Thoracic aorta (tissue), 2 donors: Measurements from ENCODE around the gene GRAP2. TPM values are rescaled to one million over a fixed set of nuclear protein-coding genes. Genes with fewer than 3 reads are reported as not detected.

ENCODE experiments used
- ATAC-seq: fragments of 150-250 bp; one replicate; pipeline ENCODE4 v1.8.0; 2017; ENCODE audit warnings: low read depth; ENCODE audit not compliant: insufficient number of reproducible peaks, low FRiP score
- DNase-seq: peaks from one replicate; pipeline ENCODE4 v3.0.0-alpha.2; 2020; ENCODE audit warnings: low spot score
- H3K27ac ChIP-seq, 2 donors: fragments of 200-600 bp; sonication (generic); 1 replicate in 1 of 2; 2 replicates in 1 of 2; pipeline ENCODE4 v1.5.1; 2016; ENCODE audit warnings: mild to moderate bottlenecking in 2 of 2, moderate library complexity in 2 of 2
- H3K27me3 ChIP-seq: fragments of 200-600 bp; sonication (generic); replicated peaks from 2 replicates; pipeline ENCODE4 v1.6.0; 2016; ENCODE audit warnings: mild to moderate bottlenecking; ENCODE audit not compliant: insufficient read depth
- H3K36me3 ChIP-seq: fragments of 200-600 bp; sonication (generic); one replicate; pipeline ENCODE4 v1.5.1; 2016
- H3K4me1 ChIP-seq, 2 donors: fragments of 200-600 bp; sonication (generic); 1 replicate in 1 of 2; 2 replicates in 1 of 2; pipeline versions ENCODE4 v1.5.1 to v1.6.0; 2016; ENCODE audit warnings: low read depth in 2 of 2, mild to moderate bottlenecking in 1 of 2; ENCODE audit not compliant: control insufficient read depth in 1 of 2
- H3K4me3 ChIP-seq: fragments of 200-600 bp; sonication (generic); 2 replicates; pipeline ENCODE4 v1.5.1; 2016; ENCODE audit warnings: mild to moderate bottlenecking
- H3K9me3 ChIP-seq: fragments of 200-600 bp; sonication (generic); 2 replicates; pipeline ENCODE4 v1.5.1; 2016
- CTCF ChIP-seq: fragments of 200-600 bp; sonication (generic); IDR thresholded peaks from one replicate; pipeline ENCODE4 v1.5.1; 2019; ENCODE audit warnings: antibody characterized with exemption
- total RNA-seq, 2 donors: library from RNA; depleted of rRNA; stranded (reverse); fragments of >200 nt; gene quantifications; one replicate each; pipeline versions ENCODE4 v1.1.0 to v1.2.3, GENCODE V29; 2016

The GRAP2 gene
- total RNA-seq, 2 donors from 2014 or later, result 1.8 TPM

- ATAC-seq (no peak), DNase-seq (no peak)
- no peaks in the 10 kb centered on the region for H3K4me1 ChIP-seq
- H3K36me3 ChIP-seq, result no peaks in the 10 kb centered on the region
- no peak overlapping the region for H3K4me3 ChIP-seq
- no peaks in the 10 kb centered on the region for H3K9me3 ChIP-seq
- no peak for TF ChIP-seq CTCF
- H3K27me3 ChIP-seq, result no peaks in the 10 kb centered on the region
- H3K27ac ChIP-seq, result no peak overlapping the region
Observed at GRCh38 chr22:39972641-39973040, 71.8 kb downstream of the GRAP2 start.

GRCh38 chr22:39973656-39974055 lies 72.8 kb downstream of the GRAP2 start:
- no peaks in the 10 kb centered on the region for H3K9me3 ChIP-seq
- ATAC-seq (no peak), DNase-seq (no peak)
- H3K4me3 ChIP-seq, result no peak overlapping the region
- no peaks in the 10 kb centered on the region for H3K4me1 ChIP-seq
- no peaks in the 10 kb centered on the region for H3K36me3 ChIP-seq
- no peak for TF ChIP-seq CTCF
- H3K27me3 ChIP-seq, result no peaks in the 10 kb centered on the region
- H3K27ac ChIP-seq, result no peak overlapping the region

GRCh38 chr22:39974065-39974464 lies 73.2 kb downstream of the GRAP2 start:
- no peak overlapping the region for H3K27ac ChIP-seq
- no peaks in the 10 kb centered on the region for H3K36me3 ChIP-seq
- H3K9me3 ChIP-seq, result no peaks in the 10 kb centered on the region
- no peak for DNase-seq
- no peak overlapping the region for H3K4me3 ChIP-seq
- H3K27me3 ChIP-seq, result no peaks in the 10 kb centered on the region
- TF ChIP-seq CTCF, result no peak
- ATAC-seq, result no peak
- H3K4me1 ChIP-seq, result no peaks in the 10 kb centered on the region

- no peak for TF ChIP-seq CTCF
- no peak overlapping the region for H3K27ac ChIP-seq
- DNase-seq, result no peak
- no peaks in the 10 kb centered on the region for H3K4me1 ChIP-seq
- H3K9me3 ChIP-seq, result no peaks in the 10 kb centered on the region
- no peaks in the 10 kb centered on the region for H3K36me3 ChIP-seq
- no peaks in the 10 kb centered on the region for H3K27me3 ChIP-seq
- no peak for ATAC-seq
- H3K4me3 ChIP-seq, result no peak overlapping the region
Observed at GRCh38 chr22:39979048-39979447, 78.2 kb downstream of the GRAP2 start.

- DNase-seq, result no peak
- Histone ChIP-seq H3K27me3 (no peaks in the 10 kb centered on the region), H3K9me3 (no peaks in the 10 kb centered on the region)
Observed at GRCh38 chr22:39979458-39979857, 78.6 kb downstream of the GRAP2 start.

More at GRCh38 chr22:39979458-39979857, 78.6 kb downstream of the GRAP2 start:
- Histone ChIP-seq H3K4me3 (no peak overlapping the region), H3K27ac (no peak overlapping the region), H3K4me1 (no peaks in the 10 kb centered on the region), H3K36me3 (no peaks in the 10 kb centered on the region)
- ATAC-seq, result no peak
- no peak for TF ChIP-seq CTCF
